Heart left ventricle (tissue), 16 donors: ENCODE data around the gene NMNAT2. TPM values are rescaled to one million over a fixed set of nuclear protein-coding genes. Genes with fewer than 3 reads are reported as not detected.

Source experiments
- ATAC-seq, 4 donors: fragments of 200-7000 bp; cut with Tn5 transposase; one replicate each; pipeline ENCODE4 v1.9.1; 2020 to 2022; ENCODE audit warnings: moderate library complexity in 4 of 4, mild to moderate bottlenecking in 3 of 4, moderate number of reproducible peaks in 1 of 4
- DNase-seq, 5 donors: peaks; one replicate each; pipeline ENCODE4 v3.0.0-alpha.2; 2020
- H3K27ac ChIP-seq, 12 donors: fragments of 200-600 bp; sonication (generic) in 4 of 12; one replicate each; pipeline versions ENCODE4 v1.5.0 to v1.8.0; 2016 to 2022; ENCODE audit warnings: mild to moderate bottlenecking in 2 of 12
- H3K27me3 ChIP-seq, 9 donors: fragments of 200-600 bp; sonication (generic) in 2 of 9; one replicate each; pipeline versions ENCODE4 v1.5.1 to v1.8.0; 2016 to 2022; ENCODE audit warnings: mild to moderate bottlenecking in 3 of 9
- H3K36me3 ChIP-seq, 9 donors: fragments of 200-600 bp; sonication (generic) in 2 of 9; one replicate each; pipeline versions ENCODE4 v1.5.0 to v1.8.0; 2018 to 2022; ENCODE audit warnings: mild to moderate bottlenecking in 2 of 9
- H3K4me1 ChIP-seq, 12 donors: fragments of 200-600 bp; sonication (generic) in 4 of 12; one replicate each; pipeline versions ENCODE4 v1.5.0 to v1.8.0; 2016 to 2022; ENCODE audit warnings: mild to moderate bottlenecking in 3 of 12
- H3K4me3 ChIP-seq, 12 donors: fragments of 200-600 bp; sonication (generic) in 4 of 12; one replicate each; pipeline versions ENCODE4 v1.5.0 to v1.8.0; 2017 to 2022; ENCODE audit warnings: mild to moderate bottlenecking in 9 of 12, moderate library complexity in 4 of 12
- H3K9me3 ChIP-seq, 12 donors: fragments of 200-600 bp; sonication (generic) in 4 of 12; one replicate each; pipeline versions ENCODE4 v1.5.0 to v1.8.0; 2016 to 2022; ENCODE audit warnings: mild to moderate bottlenecking in 1 of 12
- CTCF ChIP-seq, 12 donors: fragments of 200-600 bp; sonication (generic) in 4 of 12; IDR thresholded peaks; one replicate each; pipeline versions ENCODE4 v1.5.0 to v1.8.0; 2018 to 2022; ENCODE audit warnings: antibody characterized with exemption in 12 of 12, mild to moderate bottlenecking in 5 of 12
- POLR2A ChIP-seq, 2 donors: fragments of 450-650 bp; IDR thresholded peaks; one replicate each; pipeline ENCODE4 v1.6.1; 2017; ENCODE audit warnings: antibody characterized with exemption in 2 of 2, mild to moderate bottlenecking in 2 of 2, moderate library complexity in 2 of 2
- WGBS, 4 donors: extraction: QIAGEN DNeasy Blood & Tissue Kit in 2 of 4; methylation state at CpG; one replicate each; pipeline versions ENCODE4 v1.1.5 to v1.1.7; 2013 to 2018; 5-methylcytosine and 5-hydroxymethylcytosine counted together
- intact Hi-C, 10 donors: fragments of 100-400 bp; cut with DNase I; formaldehyde crosslinking; loops; one replicate each; pipeline versions ENCODE4 v1.11.1 to v1.14.2; 2022
- polyA plus RNA-seq, 2 donors: library from polyadenylated mRNA; stranded (reverse); fragments of 200-250 nt; gene quantifications; one replicate each; pipeline ENCODE4 v1.2.3, GENCODE V29; 2013
- total RNA-seq, 9 donors: library from RNA; depleted of rRNA in 2 of 9; stranded (reverse); fragments of >200 nt in 2 of 9; fragmentation: NEBNext Ultra II Directional in 3 of 9; extraction: Animal tissue kit (Norgen Biotek cat#: 25700) in 3 of 9; gene quantifications; one replicate each; pipeline versions ENCODE4 v1.1.0 to v1.2.4, GENCODE V29; 2016 to 2023
- donor health status: ischemic (EF 13 %, LVEDD 7.1; RV severe dilation, severe dysfunction).
- donor health status: healthy with polysubstance abuse.
- donor health status: DM: no; HTN: yes; CAD: no.
- donor health status: DM: no; HTN: no; CAD: no.
- donor health status: ischemic (EF 25% LVEDD 6.9; RV normal size, moderate dysfunction).
- donor health status: ischemic (EF 25% LVEDD 5.7; RV mildly dilated, moderate dysfunction).
- donor health status: healthy.
- donor health status: DM: yes; HTN: yes; CAD: no.
- donor health status: ischemic (EF 35%, LVEDD 5.7; RV mildly dilated, moderate dysfunction).
- donor health status: nonischemic (EF 11% LVEDD 7.7; RV severe dilation, severe dysfunction).
- donor health status: DM: yes; HTN: yes; CAD: no.
- donor health status: PGD.
- donor health status: ischemic (EF 29% LVEDD 5.4; RV normal size, mild dysfunction).
- donor health status: nonischemic (EF 23%, LVEDD 6.1; RV moderate dilation, normal function).

NMNAT2 gene
- total and polyA plus RNA-seq, 11 donors = 0.53 to 5.1 (median 1.9) TPM

- Histone ChIP-seq H3K27me3 (no peaks in the 10 kb centered on the region), H3K4me1 (peaks cover 0 to 61% (median 43%) of the 10 kb centered on the region in 12 donors), H3K4me3 (no peak overlapping the region), H3K36me3 (no peaks in the 10 kb centered on the region), H3K9me3 (peaks cover 0 to 5% (median 0%) of the 10 kb centered on the region in 12 donors), H3K27ac (peak overlapping the region; percentile 6 to 95 (median 83))
- intact Hi-C loops = loop anchor here in 5 of 10 donors (10.0 kb wide), 4 partner anchors 186 to 346 kb away; partner anchors contain the start of genes ARPC5 (in 1 of the 5) and SMG7 (in 1 of the 5)
- TF ChIP-seq POLR2A (IDR thresholded peaks at IDR 0.05) (no peak), CTCF (IDR thresholded peaks at IDR 0.05) (no peak)
- DNase-seq (no peak), ATAC-seq (no peak)
- WGBS, 4 donors = 62 to 78% (median 68%) methylated on average over 2 of the region's 2 CpGs
These were observed 129.6 kb downstream of the NMNAT2 start for GRCh38 chr1:183288583-183288982.

- TF ChIP-seq POLR2A (IDR thresholded peaks at IDR 0.05) (no peak), CTCF (IDR thresholded peaks at IDR 0.05) (no peak)
- Histone ChIP-seq H3K4me3 (no peak overlapping the region), H3K9me3 (peaks cover 0 to 5% (median 0%) of the 10 kb centered on the region in 12 donors), H3K4me1 (peaks cover 0 to 74% (median 52%) of the 10 kb centered on the region in 12 donors), H3K27me3 (no peaks in the 10 kb centered on the region), H3K27ac (peak overlapping the region; percentile 69 to 95 (median 83)), H3K36me3 (no peaks in the 10 kb centered on the region)
- intact Hi-C loops = loop anchor here in 5 of 10 donors (10.0 kb wide), 4 partner anchors 188 to 348 kb away; partner anchors contain the start of genes ARPC5 (in 1 of the 5) and SMG7 (in 1 of the 5)
- ATAC-seq = peak; percentile 91 to 94 (median 92)
- peak; percentile 82 to 94 (median 85) for DNase-seq
- 0 to 28% (median 17%) methylated on average over 4 to 5 of the region's 5 CpGs for WGBS, 4 donors
These were observed 130.9 kb downstream of the NMNAT2 start for GRCh38 chr1:183287191-183287675.

GRCh38 chr1:183285746-183286145 lies 132.4 kb downstream of the NMNAT2 start:
- 80 to 97% (median 88%) methylated on average over 4 of the region's 4 CpGs for WGBS, 4 donors
- Histone ChIP-seq H3K27me3 (no peaks in the 10 kb centered on the region), H3K4me3 (no peak overlapping the region), H3K36me3 (no peaks in the 10 kb centered on the region), H3K4me1 (peaks cover 0 to 76% (median 58%) of the 10 kb centered on the region in 12 donors), H3K27ac (peak overlapping the region in 9 of 12 donors; percentile 76 to 95 (median 88)), H3K9me3 (peaks cover 0 to 5% (median 0%) of the 10 kb centered on the region in 12 donors)
- DNase-seq (no peak), ATAC-seq (no peak)
- TF ChIP-seq CTCF (IDR thresholded peaks at IDR 0.05) = no peak
- no peak for TF ChIP-seq POLR2A (IDR thresholded peaks at IDR 0.05)
- intact Hi-C loops = loop anchor here in 6 of 10 donors (2.0 to 10.0 kb wide), 5 partner anchors 21 to 349 kb away; partner anchors contain the start of genes ARPC5 (in 1 of the 6) and SMG7 (in 1 of the 6)

GRCh38 chr1:183285256-183285655 lies 132.9 kb downstream of the NMNAT2 start:
- peaks cover 0 to 76% (median 58%) of the 10 kb centered on the region in 12 donors for H3K4me1 ChIP-seq
- peaks cover 0 to 5% (median 0%) of the 10 kb centered on the region in 12 donors for H3K9me3 ChIP-seq
- H3K4me3 ChIP-seq = no peak overlapping the region
- DNase-seq = no peak
- peak overlapping the region in 3 of 12 donors; percentile 85 to 91 (median 88) for H3K27ac ChIP-seq
- TF ChIP-seq POLR2A (IDR thresholded peaks at IDR 0.05) = no peak
- TF ChIP-seq CTCF (IDR thresholded peaks at IDR 0.05) = no peak
- WGBS, 4 donors = 94 to 100% (median 96%) methylated on average over 1 of the region's 1 CpG
- no peaks in the 10 kb centered on the region for H3K36me3 ChIP-seq
- H3K27me3 ChIP-seq = no peaks in the 10 kb centered on the region
- ATAC-seq = no peak
- intact Hi-C loops = loop anchor here in 6 of 10 donors (2.0 to 10.0 kb wide), 5 partner anchors 20 to 350 kb away; partner anchors contain the start of genes ARPC5 (in 1 of the 6) and SMG7 (in 1 of the 6)
